GM21619 (cell line): ENCODE results near the gene ZNF334.

Source experiments
- ATAC-seq: cut with Tn5 transposase; IDR thresholded peaks from one replicate; pipeline ENCODE4 v1.9.1; 2021; ENCODE audit not compliant: unreplicated experiment

ZNF334 gene

GRCh38 chr20:46488451-46488850, 24.9 kb downstream of the ZNF334 start:
- ATAC-seq = no peak

- no peak for ATAC-seq
These were observed 25.7 kb downstream of the ZNF334 start for GRCh38 chr20:46487628-46488027.

GRCh38 chr20:46485431-46485830, 27.9 kb downstream of the ZNF334 start:
- no peak for ATAC-seq

- ATAC-seq = no peak
These were observed 28.4 kb downstream of the ZNF334 start for GRCh38 chr20:46484954-46485353.

GRCh38 chr20:46483879-46484278, 29.5 kb downstream of the ZNF334 start:
- ATAC-seq = no peak

GRCh38 chr20:46482864-46483263, 30.5 kb downstream of the ZNF334 start:
- ATAC-seq = no peak

- ATAC-seq = no peak
These were observed 35.7 kb downstream of the ZNF334 start for GRCh38 chr20:46477640-46478039.

- ATAC-seq = no peak
These were observed 36.1 kb downstream of the ZNF334 start for GRCh38 chr20:46477225-46477624.

GRCh38 chr20:46468508-46468907, 44.9 kb downstream of the ZNF334 start:
- no peak for ATAC-seq

- ATAC-seq = no peak
These were observed 48.9 kb downstream of the ZNF334 start for GRCh38 chr20:46464451-46464850.

GRCh38 chr20:46463852-46464251, 49.5 kb downstream of the ZNF334 start:
- ATAC-seq = no peak

- ATAC-seq = no peak
These were observed 51.6 kb downstream of the ZNF334 start for GRCh38 chr20:46461808-46462207.

- ATAC-seq = no peak
These were observed 54.3 kb downstream of the ZNF334 start for GRCh38 chr20:46458866-46459750.

GRCh38 chr20:46456255-46457028, 56.9 kb downstream of the ZNF334 start:
- ATAC-seq = no peak

- ATAC-seq = no peak
These were observed 57.6 kb downstream of the ZNF334 start for GRCh38 chr20:46455729-46456128.
